DMS 273 (cell line): Measurements from ENCODE around the gene CEP41.
"Not testable (repeated sequence)": the region's sequence is repeated elsewhere in the genome, so short reads cannot be mapped to it uniquely, and the experiment has no call there.

Experiments used
- DNase-seq: peaks from one replicate; lab custom pipeline; 2025; ENCODE audit not compliant: unreplicated experiment; lab: John Stamatoyannopoulos, UW

Gene CEP41

GRCh38 chr7:130463553-130464434 is 23.0 kb upstream of the CEP41 start:
- no peak for DNase-seq

GRCh38 chr7:130461272-130461671 is 20.5 kb upstream of the CEP41 start:
- no peak for DNase-seq

GRCh38 chr7:130458257-130458656 is 17.4 kb upstream of the CEP41 start:
- DNase-seq: no peak

- no peak for DNase-seq
Observed at GRCh38 chr7:130454959-130455358, 14.1 kb upstream of the CEP41 start.

- peak; percentile 70 for DNase-seq
Observed at GRCh38 chr7:130452951-130453350, 12.1 kb upstream of the CEP41 start.

- not testable (repeated sequence) for DNase-seq
Observed at GRCh38 chr7:130451344-130451743, 10.5 kb upstream of the CEP41 start.

- DNase-seq: no peak
Observed at GRCh38 chr7:130446259-130446658, 5.4 kb upstream of the CEP41 start.

- DNase-seq: no peak
Observed at GRCh38 chr7:130444751-130445407, 4.1 kb upstream of the CEP41 start.

GRCh38 chr7:130444234-130444633 is 3.4 kb upstream of the CEP41 start:
- no peak for DNase-seq

- DNase-seq: no peak
Observed at GRCh38 chr7:130442601-130443000, 1.8 kb upstream of the CEP41 start.

- peak; percentile 94 for DNase-seq
Observed at GRCh38 chr7:130441408-130441869, 623 bp upstream of the CEP41 start.

GRCh38 chr7:130436253-130436652 is 4.6 kb downstream of the CEP41 start:
- no peak for DNase-seq

- DNase-seq: no peak
Observed at GRCh38 chr7:130435311-130435854, 5.4 kb downstream of the CEP41 start.

- DNase-seq: no peak
Observed at GRCh38 chr7:130433301-130433700, 7.5 kb downstream of the CEP41 start.

GRCh38 chr7:130432886-130433285 is 7.9 kb downstream of the CEP41 start:
- no peak for DNase-seq

- DNase-seq: peak; percentile 89
Observed at GRCh38 chr7:130430841-130431666, 9.8 kb downstream of the CEP41 start.

- DNase-seq: no peak
Observed at GRCh38 chr7:130430115-130430514, 10.7 kb downstream of the CEP41 start.

- peak; percentile 38 for DNase-seq
Observed at GRCh38 chr7:130429019-130429418, 11.8 kb downstream of the CEP41 start.

- peak; percentile 60 for DNase-seq
Observed at GRCh38 chr7:130426564-130426963, 14.3 kb downstream of the CEP41 start.

- peak; percentile 76 for DNase-seq
Observed at GRCh38 chr7:130425796-130426195, 15.0 kb downstream of the CEP41 start.

- no peak for DNase-seq
Observed at GRCh38 chr7:130423501-130424037, 17.2 kb downstream of the CEP41 start.
